Myocyte (in vitro differentiated cells): ENCODE measurements around the gene PBX1. TPM values are rescaled to one million over a fixed set of nuclear protein-coding genes. Genes with fewer than 3 reads are reported as not detected.
A peak's percentile ranks its signal among the peaks of the same experiment; 100 is the strongest.

Source experiments
- DNase-seq: peaks from one replicate; pipeline ENCODE4 v3.0.0-alpha.2; 2012; ENCODE audit warnings: low read depth
- total RNA-seq: library from RNA; depleted of rRNA; stranded (reverse); fragments of >200 nt; gene quantifications from 2 replicates; pipeline ENCODE4 v1.2.3, GENCODE V29; 2014

The PBX1 gene
- total RNA-seq, 1 donor from 2014 or later = 4.6 TPM

DNA sequence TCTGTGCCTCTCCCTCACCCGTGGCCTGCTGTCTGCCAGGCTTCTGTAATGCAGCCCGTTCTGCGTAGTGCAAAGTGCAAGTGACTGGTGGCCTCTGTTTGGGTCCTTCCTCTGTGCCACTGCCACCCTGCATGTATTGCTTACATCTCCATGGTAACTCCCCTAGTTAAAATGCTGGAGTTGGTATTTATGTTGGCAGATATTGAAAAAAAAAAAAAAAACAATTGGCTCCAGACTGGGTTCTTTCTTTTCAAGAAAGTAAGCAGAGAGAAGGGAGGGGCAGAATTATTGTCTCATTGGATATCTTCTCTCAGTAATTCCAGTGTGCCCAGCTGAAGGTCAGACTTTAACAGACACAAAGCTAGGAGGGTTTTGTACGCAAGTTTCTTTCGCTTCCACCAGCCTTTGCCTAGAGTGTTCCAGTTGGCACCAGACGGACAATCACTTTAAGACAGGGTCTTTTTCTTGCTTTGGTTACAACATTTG is 242.3 kb downstream of the PBX1 start:
- DNase-seq = no peak

DNA sequence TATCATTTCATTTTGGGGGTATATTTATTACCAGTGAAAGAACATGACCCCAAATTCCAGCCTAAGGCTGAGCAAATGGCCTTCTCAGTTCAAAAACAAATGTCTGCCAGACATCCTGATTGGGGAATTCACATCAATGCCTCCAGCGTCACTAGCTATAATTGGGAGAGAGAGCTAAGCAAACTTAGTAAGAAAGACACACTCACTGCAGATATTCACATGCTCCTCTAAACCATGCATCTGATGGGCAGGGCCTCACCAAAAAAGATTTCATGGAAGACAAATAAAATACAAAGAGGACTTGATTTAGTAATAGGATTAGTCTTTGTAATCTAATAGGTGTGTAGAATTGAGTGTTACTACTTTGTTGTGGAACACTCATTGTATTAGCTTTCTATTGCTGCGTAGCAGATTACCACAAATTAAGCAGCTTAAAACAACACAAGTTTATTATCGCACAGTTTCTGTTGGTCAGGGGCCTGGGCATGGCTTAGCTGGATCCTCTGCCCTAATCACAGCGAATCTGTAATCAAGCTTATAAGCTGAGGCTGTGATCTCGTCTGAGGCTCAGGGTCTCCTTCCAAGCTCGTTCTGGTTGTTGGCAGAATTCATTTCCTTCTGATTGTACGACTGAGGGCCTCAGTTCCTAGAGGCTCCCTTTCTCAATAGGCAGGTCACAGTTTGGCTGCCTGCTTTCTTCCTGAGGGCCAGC is 243.0 kb downstream of the PBX1 start:
- DNase-seq = no peak

DNA sequence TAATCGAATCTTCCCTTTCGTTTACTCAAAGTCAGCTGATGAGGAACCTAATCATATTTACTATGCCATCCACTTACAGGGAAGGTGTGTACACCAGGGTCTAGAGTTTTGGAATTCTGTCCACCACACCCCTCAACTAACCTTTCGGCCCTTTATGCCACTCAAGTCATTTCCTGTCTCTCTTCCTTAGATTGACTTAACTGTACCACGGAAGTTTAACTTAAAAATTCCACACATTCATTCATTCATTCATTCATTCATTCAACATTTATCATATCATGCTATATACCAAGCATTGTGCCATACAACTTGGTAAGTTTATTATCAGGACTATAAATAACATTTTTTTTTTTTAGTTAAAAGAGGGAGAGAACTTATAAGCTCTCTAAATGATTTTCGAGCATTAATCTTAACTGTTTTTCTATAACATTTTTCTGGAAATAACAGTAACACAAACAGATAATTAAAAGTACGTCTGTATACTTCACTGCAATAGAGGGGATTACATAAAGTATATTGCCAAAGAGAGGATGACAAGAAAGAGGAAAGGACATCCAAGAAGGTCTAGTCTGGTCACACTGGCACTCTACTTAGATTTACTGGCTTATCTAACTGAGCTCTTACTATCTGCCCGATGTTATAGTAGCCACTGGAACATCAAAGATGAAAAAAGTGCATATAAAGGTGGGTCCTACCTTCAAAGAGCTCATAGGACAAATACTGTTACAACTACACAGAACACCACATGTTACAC is 243.7 kb downstream of the PBX1 start:
- no peak for DNase-seq

DNA sequence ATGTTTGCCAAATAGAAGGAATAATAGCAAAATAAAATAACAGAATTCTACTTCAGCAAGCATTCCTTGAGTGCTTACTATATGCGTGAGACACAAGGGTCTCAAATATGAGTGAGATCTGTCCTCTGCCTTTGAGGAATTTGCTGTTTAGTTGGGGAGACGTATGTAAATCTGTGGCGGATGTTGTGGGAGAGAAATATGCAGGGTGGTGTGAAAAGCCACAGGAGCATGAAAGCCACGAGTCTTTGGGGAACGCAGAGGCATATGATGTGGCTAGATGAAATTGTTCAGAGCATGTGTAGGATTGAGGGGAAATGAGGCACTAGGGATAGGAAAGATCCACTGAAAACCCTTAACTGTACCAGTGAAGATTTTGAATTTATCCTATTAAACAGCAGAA is 244.4 kb downstream of the PBX1 start:
- DNase-seq = peak; percentile 52

DNA sequence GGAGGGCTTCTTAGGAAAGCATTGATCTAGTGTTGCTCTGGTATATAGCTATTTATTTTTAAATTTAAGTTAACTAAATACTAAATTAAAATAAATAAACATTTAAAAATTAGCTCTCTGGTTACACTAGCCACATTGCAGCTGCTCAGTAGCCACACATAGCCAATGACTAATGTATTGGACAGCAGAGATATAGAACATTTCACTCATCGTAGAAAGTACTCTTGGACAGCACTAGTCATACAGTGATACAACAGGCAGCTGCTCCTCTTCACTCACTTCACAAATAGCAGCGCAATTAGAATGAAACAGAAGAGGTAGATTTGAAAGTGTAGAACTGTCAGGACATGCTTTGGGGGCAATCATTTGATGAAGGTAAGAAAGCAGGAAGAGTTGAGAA is 245.4 kb downstream of the PBX1 start:
- DNase-seq = peak; percentile 80

DNA sequence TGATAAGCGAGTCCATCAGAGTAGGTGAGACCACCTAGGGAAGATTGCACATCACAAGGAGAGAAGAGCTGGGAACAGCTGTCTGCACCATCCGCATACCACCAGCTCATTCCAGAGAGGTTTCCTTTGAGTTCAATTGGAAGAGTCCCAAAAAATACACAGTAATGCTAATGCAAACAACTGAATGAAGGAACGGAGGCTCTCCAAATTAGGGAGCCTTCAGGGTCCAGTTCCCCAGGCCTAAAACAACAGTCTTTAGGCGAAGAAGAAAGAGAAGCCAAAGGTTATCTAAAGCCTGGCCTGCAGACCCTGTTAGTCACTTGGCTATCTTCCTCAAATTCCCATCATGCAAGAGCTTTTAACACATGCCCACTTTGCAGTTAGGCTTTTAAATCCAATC is 246.4 kb downstream of the PBX1 start:
- DNase-seq = no peak

DNA sequence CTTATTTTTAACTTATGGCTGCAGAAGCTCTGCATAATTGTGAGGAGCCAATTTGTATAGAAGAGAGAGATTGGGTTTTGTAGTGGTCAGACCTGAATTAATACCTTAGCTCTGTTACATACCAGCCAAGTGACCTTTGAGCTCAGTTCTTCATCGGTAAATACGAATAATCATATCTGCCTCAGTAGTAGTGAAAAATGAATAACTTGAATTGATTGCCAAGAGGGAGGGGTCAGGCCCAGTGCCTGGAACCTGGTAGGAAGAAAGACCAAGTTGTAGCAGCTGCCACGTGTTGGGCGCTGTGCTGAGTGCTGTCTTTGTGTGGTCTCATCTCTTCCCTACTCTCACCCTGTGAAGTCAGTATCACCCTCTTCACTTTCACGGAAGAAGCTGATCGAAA is 247.5 kb downstream of the PBX1 start:
- no peak for DNase-seq

DNA sequence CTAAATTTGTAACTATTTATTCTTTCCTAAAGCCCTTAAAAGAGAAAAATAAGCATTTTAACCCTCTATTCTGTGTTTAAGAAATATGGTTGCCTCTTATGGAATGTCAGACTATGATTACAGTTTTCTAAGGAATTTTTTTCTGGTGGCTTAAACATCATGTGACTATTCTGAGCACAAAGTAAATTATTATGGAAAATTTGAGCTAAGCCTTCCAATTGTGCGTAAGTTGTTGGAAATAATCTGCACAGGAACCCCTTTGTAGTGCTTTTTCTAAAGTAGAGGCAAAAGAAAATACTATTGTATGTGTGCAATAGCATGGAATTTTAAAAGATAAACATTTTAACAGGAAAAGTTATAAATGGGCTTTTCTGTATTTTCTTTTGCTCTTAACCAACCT is 254.8 kb downstream of the PBX1 start:
- no peak for DNase-seq

DNA sequence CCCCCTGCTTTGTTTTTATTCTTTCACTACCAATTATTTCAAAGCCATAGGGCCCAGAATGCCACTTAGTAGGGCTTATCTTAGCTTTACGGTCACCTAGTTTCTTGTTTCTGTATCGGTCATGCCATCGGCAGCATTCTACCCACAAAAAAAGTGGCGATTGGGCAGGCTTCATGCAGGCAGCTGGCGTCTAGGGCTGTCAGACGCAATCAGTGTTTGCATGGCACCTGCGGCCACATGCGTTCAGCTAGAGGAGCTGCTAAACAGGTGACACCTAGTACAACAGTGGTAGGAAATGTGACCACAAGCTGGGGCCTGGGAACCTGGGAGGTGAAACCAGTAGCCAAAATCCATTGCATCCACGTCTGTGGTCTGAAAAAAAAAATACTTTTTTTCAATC is 262.7 kb downstream of the PBX1 start:
- DNase-seq = no peak

DNA sequence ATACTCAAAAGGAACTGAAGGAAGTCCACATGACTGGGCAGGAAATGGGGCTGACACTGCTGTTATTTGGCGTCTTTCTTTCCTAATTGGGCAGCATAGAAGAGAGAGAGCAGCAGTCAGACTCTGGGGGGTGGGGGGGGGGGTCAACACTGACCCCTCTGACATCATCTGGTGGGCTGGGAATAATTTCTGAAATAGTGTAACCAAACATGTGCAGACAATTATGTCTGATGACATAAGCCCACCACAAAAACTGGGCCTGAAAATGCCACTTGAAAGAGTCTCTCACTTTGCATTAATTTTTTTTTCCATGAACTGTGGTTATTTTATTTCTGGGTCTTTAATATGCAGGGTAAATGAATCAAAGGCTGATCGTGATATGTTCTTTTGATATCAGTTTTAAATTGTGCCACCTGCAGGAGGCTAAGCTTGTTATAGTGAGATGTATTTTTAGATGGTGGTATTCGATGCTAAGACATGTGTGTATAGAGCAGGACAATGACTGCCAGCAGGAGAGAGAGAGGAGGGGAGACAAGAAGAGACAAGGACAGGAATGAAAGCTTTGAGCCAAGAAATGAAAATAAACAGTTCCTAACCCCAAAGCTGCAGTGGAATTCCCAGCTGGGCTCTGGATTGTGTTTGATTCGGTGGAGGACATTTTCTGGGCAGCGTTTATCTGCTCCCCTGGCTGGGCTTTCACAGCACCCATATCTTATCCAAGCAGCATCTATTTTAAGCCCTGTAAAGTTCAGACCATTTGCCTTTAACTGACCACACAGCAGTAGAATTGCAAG is 264.7 kb downstream of the PBX1 start:
- DNase-seq = peak; percentile 72

DNA sequence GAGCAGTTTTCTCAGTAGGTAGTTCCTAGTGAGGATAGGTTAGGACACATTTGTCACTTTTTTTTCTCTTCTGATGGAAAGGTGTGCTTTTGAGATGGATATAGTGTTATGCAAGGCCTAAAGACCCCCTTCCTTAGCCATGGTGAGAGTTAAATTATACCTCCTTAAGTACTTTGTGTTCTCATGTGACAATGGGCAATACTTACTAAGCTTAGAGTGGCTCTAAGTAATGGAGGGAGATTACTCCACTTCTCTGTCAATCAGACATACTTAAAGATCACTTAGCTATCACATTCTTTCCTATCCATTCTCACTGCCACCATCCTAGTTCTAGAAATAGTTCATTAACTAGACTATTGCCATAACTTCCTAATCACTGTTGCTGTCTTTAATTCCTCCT is 265.6 kb downstream of the PBX1 start:
- DNase-seq = no peak

DNA sequence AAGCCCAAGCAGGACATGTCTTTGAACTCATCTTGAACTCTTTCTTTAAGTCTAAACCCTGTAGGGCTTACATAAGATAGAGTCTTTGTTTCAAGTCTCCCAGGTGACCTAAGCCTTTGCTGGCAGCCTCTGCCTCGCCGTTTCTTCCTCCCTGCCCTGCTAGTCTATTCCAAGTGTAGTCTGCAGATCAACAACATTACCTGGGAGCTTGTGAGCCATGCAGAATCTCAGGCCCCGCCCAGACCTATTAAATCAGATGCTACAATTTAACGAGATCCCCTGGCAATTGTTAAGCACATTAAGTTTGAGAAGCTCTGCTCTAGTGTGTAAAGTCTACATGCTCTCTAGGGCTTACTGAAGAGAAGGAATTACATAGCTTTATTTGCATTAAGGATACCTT is 271.6 kb downstream of the PBX1 start:
- DNase-seq = no peak

DNA sequence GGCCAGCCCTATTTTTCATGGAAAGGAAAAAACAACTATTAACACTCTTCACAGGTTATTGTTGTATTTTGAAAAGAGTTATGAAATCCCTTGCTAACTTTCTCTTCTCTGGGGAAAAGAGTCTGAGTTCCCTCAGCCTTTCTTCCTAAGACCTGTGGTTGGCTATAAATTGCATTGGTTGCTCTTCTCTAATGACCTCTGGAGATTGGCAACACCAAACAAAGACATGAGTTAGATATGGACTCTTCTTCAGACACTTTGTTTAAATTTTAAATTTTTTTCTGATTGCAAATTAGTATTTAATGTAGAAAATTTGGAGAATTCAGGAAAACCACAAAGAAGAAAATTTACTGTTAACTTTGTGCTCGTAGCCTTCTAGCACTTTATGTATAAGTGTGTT is 275.7 kb downstream of the PBX1 start:
- DNase-seq = no peak

DNA sequence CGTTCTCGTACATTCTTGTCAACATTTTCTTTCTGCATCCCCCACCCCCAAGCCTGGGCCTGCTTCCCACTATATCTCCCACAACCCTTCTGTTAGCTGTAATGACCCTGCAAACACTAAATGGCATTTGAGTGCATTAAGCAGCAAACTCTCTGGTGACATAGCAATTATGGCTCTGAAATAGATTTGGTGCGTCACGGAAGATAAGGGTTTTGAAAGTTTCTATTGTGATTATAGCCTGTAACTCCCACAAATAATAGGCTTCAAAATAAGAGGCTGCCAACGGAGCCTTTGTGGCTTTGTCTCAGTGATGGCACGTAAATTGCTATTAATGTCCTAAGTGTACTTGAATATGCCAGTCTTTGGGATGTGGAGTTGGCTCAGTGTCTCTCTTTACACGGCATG is 277.6 kb downstream of the PBX1 start:
- DNase-seq = no peak

DNA sequence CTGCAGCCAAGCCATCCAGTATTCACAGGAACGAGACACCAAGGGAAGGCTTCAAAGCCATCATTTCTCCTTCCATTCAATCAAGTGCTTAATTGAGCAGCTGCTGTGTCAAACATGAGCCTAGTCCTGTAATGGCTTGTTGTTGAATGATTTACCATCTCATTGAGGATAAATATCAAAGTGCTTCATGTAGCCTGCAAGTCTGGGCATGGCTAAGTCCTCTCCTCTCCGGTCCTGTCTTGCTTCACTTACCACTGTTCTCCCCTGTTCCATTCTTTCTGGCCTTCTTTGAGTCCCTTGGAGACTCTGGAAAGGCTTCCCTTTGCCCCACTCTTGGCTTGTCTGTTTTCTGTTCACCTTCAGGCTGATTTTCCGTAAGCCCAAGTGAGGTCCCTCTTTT is 279.8 kb downstream of the PBX1 start:
- DNase-seq = no peak

DNA sequence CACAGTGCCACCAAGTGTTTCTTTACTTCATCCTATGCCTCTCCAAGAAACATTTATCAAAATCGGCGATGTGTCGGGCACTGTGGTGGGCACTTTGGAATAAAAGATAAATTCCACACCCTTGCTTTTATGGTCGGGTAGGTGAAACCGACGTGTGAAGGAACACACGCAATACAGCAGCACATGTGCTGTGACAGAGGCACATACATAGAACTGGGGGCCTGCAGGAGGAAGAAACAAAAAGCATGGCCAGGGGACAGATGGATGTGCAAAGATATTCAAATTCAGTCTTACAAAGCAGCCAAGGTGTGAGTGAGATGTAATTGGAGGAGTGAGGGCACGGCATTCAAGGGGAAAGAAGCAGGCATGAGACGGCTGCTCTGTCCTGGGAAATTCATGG is 282.0 kb downstream of the PBX1 start:
- DNase-seq = no peak

DNA sequence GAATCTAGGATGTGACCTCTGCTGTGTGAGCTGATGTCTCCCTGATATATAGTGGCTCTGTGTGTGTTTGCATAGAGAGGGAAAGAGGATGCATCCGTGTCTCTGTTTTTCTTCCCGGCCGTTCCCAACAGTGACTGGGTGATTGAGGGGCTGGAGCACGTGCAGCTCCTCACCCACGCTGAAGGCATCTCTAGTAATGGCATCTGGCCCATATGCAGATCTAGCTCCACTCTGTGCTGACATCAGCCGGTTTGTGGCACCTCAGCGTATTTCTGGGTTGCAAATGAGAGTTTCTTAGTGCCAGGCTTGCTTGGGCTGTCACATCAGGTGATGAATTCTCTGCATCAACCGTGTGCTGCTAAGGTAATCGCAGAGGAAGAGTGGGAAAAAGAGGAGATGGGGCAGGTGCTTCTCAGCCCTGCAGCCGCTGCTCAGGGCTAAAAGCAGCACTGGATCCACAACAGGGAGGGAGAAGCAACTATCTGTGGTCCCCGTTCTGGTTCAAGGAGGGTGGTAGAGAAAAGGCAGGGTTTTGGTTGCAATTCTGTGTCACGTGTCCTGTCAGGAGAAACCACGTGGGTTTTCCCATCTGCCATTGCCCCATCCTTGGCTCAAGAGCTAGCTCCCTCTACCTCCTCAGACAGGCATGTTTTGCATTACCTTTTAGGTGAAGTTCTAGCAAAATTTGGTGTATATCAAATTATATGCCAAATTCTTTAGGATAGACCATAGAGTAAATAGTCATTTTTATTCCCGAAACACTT is 282.9 kb downstream of the PBX1 start:
- DNase-seq = no peak

DNA sequence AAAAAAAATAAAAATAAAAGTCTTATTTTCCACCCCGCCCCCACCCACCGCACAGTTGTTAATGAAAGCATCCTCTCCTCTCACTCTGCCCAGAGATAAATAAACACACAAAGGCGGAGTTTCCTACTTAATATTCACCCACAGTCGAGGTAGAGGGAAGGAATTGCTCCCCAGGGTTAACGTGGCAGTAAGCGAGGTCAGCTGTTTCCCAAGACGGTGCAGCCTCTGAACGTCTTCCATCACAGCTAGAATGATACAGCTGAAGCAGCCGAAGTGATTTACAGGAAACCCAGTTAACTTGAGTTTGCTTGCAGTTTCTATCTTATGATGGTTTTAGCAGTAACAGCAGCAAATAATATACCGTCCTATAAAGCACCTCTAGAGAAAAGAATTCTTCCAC is 283.9 kb downstream of the PBX1 start:
- no peak for DNase-seq

DNA sequence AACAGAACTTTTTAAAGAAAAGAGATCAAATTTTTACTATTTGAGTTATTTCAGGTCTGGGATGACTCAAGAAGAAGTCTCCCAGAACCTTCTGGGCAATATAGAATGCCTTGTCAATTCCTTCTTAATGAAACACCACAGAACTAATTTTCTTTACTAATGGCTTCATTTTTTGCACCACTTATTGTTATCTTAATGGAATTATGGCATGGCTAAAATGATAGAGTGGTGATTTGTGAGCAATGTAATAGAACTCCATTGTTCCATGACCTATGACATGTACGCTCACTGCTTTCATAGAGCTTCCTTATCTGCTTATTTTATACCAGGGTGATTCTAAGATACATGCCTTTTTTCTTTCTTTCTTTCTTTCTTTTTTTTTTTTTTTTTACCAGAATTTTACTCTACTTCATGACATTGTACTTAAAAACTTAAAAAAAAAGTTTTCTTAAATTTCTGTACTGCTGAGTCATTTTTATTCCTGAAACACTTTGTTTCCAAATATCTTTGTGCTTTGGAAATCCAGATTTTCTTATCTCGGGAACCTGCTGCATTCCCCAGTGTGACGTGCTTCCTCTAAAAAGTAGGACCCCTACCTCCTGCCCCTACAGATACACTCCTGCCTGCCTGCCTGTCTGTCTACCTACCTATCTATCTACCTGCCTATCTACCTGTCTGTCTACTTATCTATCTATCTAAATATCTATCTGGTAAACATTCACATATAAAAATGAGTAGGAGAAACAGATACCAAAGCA is 284.9 kb downstream of the PBX1 start:
- DNase-seq = no peak
